ENCODE data around the gene PKN2.

- TF ChIP-seq CTCF (IDR thresholded peaks at IDR 0.05) (no peak), POLR2A (IDR thresholded peaks at IDR 0.05) (no peak)
These were observed 46.1 kb downstream of the PKN2 start for GRCh38 chr1:88730132-88730675.

Measured in right lobe of liver (tissue), 4 donors.